ENCODE measurements around the gene DHX35.
A peak's percentile ranks its signal among the peaks of the same experiment; 100 is the strongest.

The DHX35 gene

GRCh38 chr20:39045676-39046075 lies 83.5 kb downstream of the DHX35 start:
- Histone ChIP-seq H2AFZ (ENCODE audit: low read length) (no peak overlapping the region), H3K4me1 (ENCODE audit: insufficient read depth, low read length, poor library complexity, severe bottlenecking) (peaks cover 6% of the 10 kb centered on the region), H3K4me2 (ENCODE audit: low read depth, low read length, poor library complexity, severe bottlenecking) (no peak overlapping the region), H3K79me2 (ENCODE audit: insufficient read depth, low read length) (no peaks in the 10 kb centered on the region), H3K9me2 (replicated peaks; ENCODE audit: low read depth, low read length) (no peaks in the 10 kb centered on the region), H3K36me3 (ENCODE audit: insufficient read depth, low read length) (peaks cover 6% of the 10 kb centered on the region; the same call in 1 of the 2 replicates), H3F3A (ENCODE audit: low read depth) (no peaks in the 10 kb centered on the region), H3K9me3 (ENCODE audit: insufficient read depth, low read depth, low read length) (no peaks in the 10 kb centered on the region), H4K20me1 (ENCODE audit: insufficient read depth, low read length, poor library complexity, severe bottlenecking) (no peaks in the 10 kb centered on the region), H3K4me3 (ENCODE audit: low read length, poor library complexity, severe bottlenecking) (no peak overlapping the region), H3K27me3 (ENCODE audit: insufficient read depth, low read length, poor library complexity, severe bottlenecking) (no peaks in the 10 kb centered on the region), H3K9ac (ENCODE audit: low read depth, low read length, poor library complexity, severe bottlenecking) (no peak overlapping the region)
- TF ChIP-seq EZH2phosphoT487 (IDR thresholded peaks at IDR 0.05; ENCODE audit: borderline replicate concordance): no peak
- TF ChIP-seq CTCF (conservative IDR thresholded peaks at IDR 0.05; ENCODE audit: low read length): no peak

DNA sequence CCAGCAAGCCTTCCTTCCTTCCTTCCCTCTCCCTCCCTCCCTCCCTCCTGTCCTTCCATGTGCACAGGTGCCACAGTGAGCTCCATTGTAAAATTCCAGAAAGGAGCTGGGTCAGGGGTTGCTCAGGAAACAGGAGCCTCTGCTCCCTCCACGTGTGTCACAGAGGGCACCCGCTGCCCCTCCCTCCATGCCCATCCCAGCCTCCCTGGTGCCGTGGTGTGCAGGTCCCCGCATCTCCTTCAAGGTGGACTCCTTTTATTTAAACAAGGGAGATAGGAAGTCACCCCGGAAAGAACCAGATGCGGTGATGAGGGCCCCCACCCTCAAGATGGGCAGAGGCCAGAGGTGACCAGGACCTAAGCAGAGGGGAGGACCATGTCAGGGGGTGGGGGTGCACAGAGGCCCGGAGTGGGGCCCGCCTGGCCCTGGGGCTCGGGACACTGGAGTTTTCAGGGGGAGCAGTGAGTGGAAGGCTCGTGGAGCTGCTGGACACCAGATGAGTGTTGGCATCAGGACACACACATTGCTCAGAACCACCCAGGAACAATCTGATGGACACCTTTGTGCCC lies 85.4 kb downstream of the DHX35 start:
- Histone ChIP-seq H3K9me2 (replicated peaks; ENCODE audit: low read depth, low read length) (no peaks in the 10 kb centered on the region), H4K20me1 (ENCODE audit: insufficient read depth, low read length, poor library complexity, severe bottlenecking) (no peaks in the 10 kb centered on the region), H3K79me2 (ENCODE audit: insufficient read depth, low read length) (no peaks in the 10 kb centered on the region), H3K4me3 (ENCODE audit: low read length, poor library complexity, severe bottlenecking) (no peak overlapping the region), H3K9ac (ENCODE audit: low read depth, low read length, poor library complexity, severe bottlenecking) (no peak overlapping the region), H3K4me1 (ENCODE audit: insufficient read depth, low read length, poor library complexity, severe bottlenecking) (peaks cover 6% of the 10 kb centered on the region), H2AFZ (ENCODE audit: low read length) (no peak overlapping the region), H3K36me3 (ENCODE audit: insufficient read depth, low read length) (peaks cover 2% of the 10 kb centered on the region; the same call in 1 of the 2 replicates), H3K9me3 (ENCODE audit: insufficient read depth, low read depth, low read length) (no peaks in the 10 kb centered on the region), H3K27me3 (ENCODE audit: insufficient read depth, low read length, poor library complexity, severe bottlenecking) (no peaks in the 10 kb centered on the region), H3K4me2 (ENCODE audit: low read depth, low read length, poor library complexity, severe bottlenecking) (no peak overlapping the region), H3F3A (ENCODE audit: low read depth) (no peaks in the 10 kb centered on the region)
- TF ChIP-seq CTCF (conservative IDR thresholded peaks at IDR 0.05; ENCODE audit: low read length): no peak
- no peak for TF ChIP-seq EZH2phosphoT487 (IDR thresholded peaks at IDR 0.05; ENCODE audit: borderline replicate concordance)

GRCh38 chr20:39048000-39048696 lies 86.0 kb downstream of the DHX35 start:
- Histone ChIP-seq H3K9ac (ENCODE audit: low read depth, low read length, poor library complexity, severe bottlenecking) (no peak overlapping the region), H3K27me3 (ENCODE audit: insufficient read depth, low read length, poor library complexity, severe bottlenecking) (no peaks in the 10 kb centered on the region), H3K36me3 (ENCODE audit: insufficient read depth, low read length) (no peaks in the 10 kb centered on the region), H4K20me1 (ENCODE audit: insufficient read depth, low read length, poor library complexity, severe bottlenecking) (no peaks in the 10 kb centered on the region), H3F3A (ENCODE audit: low read depth) (no peaks in the 10 kb centered on the region), H3K4me1 (ENCODE audit: insufficient read depth, low read length, poor library complexity, severe bottlenecking) (peaks cover 6% of the 10 kb centered on the region), H3K79me2 (ENCODE audit: insufficient read depth, low read length) (no peaks in the 10 kb centered on the region), H3K9me2 (replicated peaks; ENCODE audit: low read depth, low read length) (no peaks in the 10 kb centered on the region), H3K4me2 (ENCODE audit: low read depth, low read length, poor library complexity, severe bottlenecking) (no peak overlapping the region), H3K4me3 (ENCODE audit: low read length, poor library complexity, severe bottlenecking) (no peak overlapping the region), H3K9me3 (ENCODE audit: insufficient read depth, low read depth, low read length) (no peaks in the 10 kb centered on the region), H2AFZ (ENCODE audit: low read length) (no peak overlapping the region)
- TF ChIP-seq CTCF (conservative IDR thresholded peaks at IDR 0.05; ENCODE audit: low read length) (peak; percentile 98), EZH2phosphoT487 (IDR thresholded peaks at IDR 0.05; ENCODE audit: borderline replicate concordance) (no peak)

Measured in Loucy (cell line).